HG03025 (cell line): ENCODE measurements around the gene SLC30A9.
A peak's percentile ranks its signal among the peaks of the same experiment; 100 is the strongest.

ENCODE experiments used
- ATAC-seq: cut with Tn5 transposase; IDR thresholded peaks from one replicate; pipeline ENCODE4 v1.9.1; 2021; ENCODE audit warnings: mild to moderate bottlenecking, moderate library complexity; ENCODE audit not compliant: unreplicated experiment, low FRiP score

SLC30A9 gene

DNA sequence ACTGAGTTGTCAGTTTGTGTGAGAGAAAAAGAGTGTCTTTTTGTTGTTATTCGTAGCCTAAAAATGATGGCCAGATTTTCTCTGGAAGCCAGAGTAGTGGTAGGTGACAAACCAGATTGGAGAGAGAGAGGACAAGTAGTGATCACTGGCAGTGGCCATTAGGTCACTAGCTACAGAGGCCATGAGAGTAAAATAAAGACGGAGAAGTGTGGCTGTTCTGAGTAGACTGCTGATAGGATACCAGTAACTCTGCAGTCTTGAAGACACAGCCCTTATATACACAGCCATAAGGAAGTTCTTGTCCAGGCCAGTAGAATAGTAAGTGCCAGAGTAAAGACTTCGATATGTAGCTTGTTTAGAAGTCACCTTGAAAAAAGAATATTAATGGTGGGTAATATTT lies 7.7 kb downstream of the SLC30A9 start:
- no peak for ATAC-seq

DNA sequence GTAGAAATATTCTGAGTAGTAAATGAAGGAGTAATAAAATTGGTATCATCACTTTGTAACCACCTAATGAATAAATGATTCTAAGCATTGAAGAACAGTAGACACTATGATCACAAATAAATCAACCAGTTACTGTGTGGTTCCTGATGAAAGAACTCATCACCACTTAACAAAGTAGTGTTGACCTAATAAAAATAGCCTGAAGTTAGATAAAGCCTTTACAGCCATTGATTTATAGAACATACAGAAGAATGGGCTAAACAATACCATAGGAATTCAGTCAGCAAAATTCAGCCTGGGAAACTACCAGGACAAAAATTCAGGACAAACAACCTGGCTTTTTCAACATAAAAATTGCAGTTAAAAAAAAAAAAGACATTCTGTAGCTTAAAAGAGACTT lies 9.0 kb downstream of the SLC30A9 start:
- ATAC-seq, result no peak

DNA sequence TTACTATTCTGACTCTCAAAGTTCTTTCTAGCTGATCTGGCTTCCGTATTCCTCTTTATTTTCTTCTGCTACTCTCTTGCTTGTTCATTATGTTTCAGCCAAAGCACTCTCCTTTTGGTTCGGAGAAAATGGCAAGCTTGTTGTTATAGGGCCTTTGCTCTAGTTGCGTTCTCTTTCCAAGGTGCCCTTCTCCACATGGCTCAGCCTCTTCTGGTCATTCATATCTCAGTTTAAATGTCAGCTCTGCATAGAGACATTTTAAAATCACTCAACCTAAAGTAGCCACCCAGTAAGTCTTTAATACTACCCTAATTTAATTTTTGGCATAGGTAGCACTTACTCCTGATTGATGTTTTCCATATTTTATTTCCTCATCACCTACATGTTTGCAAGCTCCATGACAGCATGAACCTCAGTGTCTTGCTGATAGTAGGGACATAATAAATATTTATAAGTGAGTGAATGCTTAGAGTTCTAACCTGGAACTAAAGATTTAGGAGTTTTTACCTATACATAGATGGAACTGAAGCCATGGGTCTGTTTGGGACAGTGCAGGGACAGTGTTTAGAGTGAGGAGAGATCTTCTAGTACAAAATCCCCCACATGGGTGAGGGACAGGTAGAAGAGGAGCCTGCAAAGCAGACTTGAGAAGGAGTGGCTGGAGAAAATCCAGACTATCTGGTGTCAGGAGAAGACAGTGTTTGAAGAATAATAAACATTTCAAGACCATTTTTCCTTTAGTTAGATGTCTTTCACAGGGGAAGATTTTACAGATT lies 17.9 kb downstream of the SLC30A9 start:
- ATAC-seq, result no peak

DNA sequence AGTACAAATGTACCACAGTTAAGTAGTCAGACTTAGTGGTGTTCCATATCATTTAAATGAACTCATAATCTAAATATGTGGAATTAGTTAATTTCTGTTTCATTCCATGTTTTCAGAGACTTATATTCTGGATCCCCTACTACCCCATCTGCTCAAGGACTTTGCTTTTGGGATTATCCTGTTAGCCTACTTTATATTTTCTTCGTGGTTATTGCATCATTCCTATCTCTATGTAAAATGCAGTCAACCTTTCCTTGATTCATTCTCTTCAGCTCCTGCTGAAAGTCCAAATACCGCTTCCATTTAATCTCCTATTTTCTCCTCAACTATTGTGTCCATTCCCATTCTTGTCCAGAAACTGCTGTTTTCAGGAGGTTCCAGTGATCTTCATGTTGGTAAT lies 25.1 kb downstream of the SLC30A9 start:
- ATAC-seq, result no peak

DNA sequence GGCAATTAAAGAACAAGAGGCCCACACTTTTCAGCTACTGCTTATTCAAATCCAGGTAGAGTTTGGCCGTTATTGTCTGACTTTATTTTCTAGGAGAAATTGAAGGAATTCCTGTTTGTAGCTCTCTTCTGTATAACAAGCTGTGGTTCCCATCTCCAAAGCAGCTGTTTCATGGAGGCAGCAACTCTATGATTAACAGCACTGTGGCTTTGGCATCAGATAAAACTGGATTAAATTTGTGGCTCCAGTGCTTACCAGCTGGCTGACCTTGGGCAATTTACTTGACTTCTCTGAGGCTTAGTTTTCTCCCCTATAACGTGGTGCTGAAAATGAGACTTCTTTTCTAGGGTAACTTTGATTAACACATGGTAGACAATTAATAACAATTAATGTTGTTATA lies 28.1 kb downstream of the SLC30A9 start:
- ATAC-seq, result no peak

DNA sequence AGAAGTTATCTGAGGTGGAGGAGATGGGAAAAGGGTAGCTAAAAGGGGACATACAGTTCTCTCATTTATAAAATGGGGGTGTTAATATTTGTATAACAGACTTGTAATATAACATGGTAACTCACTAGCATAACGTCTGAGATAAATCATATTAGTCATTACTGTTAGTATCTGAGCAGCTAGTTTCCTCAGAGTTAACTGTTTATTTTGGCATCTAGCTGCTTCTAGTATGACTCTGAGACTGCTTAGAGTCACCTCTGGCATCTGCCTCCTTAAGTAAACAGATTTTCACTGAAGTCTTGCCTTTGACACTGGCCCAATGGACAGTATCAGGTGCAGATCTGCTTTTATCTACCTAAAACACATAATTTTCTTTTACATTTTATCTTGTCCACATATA lies 58.1 kb downstream of the SLC30A9 start:
- ATAC-seq, result no peak

DNA sequence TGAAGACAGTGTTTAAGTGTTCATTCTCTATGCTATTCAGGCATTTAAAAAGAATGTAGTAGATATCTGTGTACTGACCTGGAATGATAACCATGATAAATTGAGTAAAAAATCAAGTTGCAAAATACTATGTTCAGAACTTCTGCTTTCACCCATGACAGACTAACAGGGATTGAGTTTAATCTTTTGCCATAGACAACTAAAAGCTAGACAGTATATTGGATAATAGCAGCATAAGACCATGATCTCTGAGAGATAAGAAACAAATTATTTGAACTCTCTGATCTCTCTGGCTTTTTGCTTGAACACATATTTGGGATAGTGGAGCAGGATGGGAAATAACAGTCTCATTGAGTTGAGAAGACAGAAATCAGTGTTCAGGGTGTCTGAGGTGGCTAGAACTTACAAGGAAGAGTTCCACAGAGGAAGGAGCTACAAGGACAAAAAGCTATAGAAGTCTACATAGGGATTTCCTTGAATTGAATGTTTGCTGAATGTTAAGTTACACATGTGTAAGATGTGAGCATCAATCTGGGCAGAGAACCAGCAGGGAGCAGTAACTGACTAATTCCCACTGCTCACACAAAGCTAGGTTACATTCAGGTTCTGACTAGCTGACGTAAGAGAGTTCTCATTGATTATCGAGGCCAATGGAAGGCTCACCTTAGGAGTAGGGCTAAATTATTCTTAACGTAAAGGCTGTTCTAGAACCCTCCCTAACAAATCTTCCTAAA lies 60.4 kb downstream of the SLC30A9 start:
- no peak for ATAC-seq

DNA sequence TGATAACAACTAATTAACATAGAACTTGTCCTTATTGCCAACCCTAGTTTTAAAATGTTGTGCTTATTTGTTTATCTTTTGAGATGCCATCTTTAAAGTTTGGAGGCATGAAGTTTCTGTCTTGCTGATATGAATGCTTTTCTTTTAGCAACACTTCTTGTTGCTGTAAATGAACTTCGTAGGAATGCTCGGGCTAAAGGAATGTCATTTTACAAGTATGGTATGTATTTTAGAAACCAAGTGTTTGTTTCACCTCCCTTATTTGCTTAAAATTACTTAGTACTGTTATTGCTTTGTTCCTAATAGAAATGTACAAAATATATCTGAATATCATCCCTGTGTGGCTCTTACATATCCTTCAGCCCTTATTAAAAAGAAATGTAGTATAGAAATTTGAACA lies 76.1 kb downstream of the SLC30A9 start:
- no peak for ATAC-seq

DNA sequence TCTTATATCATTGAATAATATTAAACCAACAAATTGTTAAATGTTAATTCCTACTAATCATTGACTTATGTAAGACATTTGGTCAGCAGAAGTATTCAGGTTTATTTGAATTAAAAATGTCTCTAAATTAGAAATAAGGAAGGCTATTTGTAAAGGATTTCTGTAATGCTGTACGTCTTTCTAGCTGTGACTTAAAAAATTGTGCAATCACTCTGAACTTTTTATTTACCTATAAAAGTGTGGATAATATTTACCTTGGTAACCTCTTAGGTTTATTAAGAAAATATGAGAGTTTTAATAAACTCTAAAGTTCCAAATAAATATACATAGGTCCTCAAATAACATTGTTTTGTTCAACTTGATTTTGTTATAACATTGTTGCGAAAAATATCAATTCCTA lies 76.9 kb downstream of the SLC30A9 start:
- no peak for ATAC-seq

DNA sequence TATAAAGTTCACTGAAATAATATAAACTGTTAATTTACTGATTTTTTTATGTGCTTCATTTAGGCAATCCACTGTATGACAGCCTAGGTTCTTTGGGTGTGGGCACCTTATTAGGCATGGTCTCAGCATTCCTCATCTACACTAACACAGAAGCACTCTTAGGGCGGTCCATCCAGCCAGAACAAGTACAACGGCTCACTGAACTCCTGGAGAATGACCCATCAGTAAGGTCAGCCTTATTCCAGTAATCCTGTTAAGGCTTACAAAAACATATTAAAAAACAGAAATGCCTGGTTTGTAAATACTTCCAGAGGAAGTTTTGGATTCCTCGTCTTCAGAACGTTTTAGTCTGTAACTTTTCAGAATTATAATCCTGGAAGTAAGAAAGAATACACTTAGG lies 80.1 kb downstream of the SLC30A9 start:
- ATAC-seq, result no peak

DNA sequence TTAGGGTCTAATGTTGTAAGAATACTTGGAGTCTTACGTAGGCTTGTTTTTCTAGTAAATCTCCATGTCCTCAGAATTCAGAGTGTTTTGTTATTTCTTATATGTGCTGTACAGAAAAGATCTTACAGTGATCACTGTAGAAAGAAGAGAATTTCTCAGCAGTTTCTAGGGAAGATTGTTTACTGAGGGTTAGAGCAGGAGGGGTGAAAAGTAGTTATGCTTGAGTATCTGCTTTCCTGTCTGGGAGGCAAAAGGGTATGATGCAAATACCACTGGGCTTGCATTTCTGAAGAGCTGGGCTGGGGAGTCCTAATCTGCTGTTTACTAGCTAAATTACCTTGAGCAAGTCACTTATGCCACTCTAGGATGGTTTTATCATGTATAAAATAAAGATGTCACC lies 84.0 kb downstream of the SLC30A9 start:
- ATAC-seq, result no peak

DNA sequence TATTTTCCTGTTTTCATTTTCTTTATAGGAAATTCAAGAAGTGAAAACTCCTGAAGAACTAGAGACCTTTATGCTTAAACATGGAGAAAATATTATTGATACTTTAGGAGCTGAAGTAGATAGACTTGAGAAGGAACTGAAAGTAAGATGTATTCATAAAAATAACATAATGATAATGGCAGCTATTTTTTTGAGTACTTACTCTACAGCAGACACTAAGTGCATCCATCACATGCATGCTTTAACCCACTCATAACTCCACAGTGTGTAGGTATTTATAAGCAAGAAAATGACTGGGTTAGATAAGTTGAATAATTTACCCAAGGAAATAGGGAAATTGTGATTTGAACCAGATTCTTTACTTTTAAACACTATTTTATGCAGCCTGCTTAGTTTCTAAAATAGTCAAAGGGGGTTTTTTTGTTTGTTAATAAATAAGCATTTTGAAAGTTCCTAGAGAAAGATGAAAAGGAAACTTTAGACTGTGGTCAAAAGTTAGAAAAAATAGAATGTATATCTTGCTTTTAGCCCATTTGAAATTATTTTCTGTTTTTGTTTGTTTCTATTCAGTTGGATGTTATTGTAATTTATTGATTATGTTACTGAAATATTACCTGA lies 88.0 kb downstream of the SLC30A9 start:
- ATAC-seq, result peak; percentile 91

DNA sequence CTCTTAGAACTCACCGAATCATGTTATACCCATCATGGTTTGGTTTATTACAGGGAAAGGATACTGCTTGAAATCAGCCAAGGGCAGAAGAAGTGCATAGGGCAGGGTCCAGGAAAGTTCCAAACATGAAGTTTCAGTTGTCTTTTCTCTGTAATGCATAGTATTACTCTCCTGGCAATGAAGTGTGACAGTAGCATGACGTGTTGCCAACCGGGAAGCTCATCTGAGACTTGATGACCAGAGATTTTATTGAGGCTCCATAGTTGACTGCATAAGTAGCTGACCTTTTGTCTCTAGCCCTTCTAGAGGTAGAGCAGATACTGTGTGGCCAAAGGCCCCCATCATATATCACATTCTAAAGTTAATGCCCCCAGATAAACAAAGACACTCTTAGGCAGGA lies 90.0 kb downstream of the SLC30A9 start:
- no peak for ATAC-seq

DNA sequence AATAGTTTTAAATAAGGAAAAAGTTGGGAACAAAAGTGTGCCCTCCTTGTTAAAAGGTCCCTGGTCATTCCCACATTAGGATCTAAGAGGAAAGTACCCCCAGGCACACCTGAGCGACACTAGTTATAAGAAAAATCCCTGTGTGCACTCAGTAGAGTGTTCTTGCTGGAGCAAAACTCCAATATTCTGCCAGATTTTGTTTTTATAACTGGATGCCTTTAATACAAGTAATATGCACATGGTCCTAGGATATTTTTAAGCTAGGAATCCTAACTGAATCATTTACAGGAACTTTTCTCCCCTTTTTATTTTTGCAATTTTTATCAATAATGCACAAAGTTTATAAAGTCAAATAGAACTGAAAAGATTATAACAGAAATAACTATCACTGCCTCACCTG lies 93.5 kb downstream of the SLC30A9 start:
- ATAC-seq, result no peak

DNA sequence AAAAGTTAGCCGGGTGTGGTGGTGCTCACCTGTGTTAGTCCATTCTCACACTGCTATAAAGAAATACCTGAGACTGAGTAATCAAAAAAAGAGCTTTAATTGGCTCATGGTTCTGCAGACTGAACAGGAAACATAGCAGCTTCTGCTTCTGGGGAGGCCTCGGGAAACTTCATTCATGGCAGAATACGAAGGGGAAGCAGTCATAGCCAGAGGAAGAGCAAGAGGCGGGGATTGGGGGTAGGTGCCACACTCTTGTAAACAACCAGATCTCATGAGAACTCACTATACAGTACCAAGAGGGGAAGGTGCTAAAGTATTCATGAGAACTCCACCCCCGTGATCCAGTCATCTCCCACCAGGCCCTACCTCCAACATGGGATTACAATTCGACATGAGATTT lies 98.1 kb downstream of the SLC30A9 start:
- no peak for ATAC-seq

DNA sequence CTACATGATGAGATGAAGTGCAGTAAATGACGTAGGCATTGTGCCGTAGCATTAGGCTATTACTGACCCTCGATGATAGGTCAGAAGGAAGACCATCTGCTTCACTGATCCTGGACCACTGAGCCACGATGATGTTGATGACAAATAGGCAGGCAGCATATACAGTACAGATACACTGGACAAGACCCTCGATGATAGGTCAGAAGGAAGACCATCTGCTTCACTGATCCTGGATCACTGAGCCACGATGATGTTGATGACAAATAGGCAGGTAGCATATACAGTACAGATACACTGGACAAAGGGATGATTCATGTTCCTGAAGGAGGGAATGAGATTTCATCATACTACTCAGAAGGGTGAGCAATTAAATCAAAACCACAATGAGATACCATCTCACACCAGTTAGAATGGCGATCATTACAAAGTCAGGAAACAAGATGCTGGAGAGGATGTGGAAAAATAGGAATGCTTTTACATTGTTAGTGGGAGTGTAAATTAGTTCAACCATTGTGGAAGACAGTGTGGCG lies 111.2 kb downstream of the SLC30A9 start:
- no peak for ATAC-seq

DNA sequence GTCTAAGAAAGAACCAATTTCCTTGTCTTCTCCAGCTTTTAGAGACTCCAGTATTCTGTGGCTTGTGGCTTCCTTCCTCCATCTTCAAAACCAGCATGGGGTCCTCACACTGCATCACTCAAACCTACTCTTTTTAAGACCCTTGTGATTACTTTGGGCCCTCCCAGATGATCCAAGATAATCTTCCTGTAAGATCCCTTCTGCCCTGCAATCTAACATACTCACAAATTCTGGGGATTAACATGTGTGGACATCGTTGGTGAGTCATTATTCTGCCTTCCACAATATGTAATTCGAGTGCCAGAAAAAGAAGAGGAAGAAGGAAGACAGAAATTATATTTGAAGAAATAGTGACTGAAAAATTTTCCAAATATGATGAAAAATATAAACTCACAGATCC lies 114.2 kb downstream of the SLC30A9 start:
- no peak for ATAC-seq

DNA sequence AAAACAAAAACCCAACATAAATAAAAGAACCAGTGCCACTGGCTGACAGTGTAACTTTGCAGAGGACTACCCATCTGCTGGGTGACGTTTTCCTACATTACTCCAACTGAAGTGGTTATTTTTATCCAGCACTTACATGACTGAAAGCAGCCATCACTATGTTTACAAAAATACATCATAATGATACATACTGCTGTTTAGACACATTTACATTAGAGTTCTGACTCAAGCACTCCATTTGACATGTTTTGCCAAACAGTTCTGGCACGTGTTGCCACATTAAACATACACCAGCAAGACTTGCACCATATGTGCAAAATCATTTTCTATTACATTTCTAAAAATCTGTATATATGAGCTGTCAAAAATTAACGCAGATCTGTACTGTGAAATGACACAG lies 122.5 kb downstream of the SLC30A9 start:
- ATAC-seq, result no peak

DNA sequence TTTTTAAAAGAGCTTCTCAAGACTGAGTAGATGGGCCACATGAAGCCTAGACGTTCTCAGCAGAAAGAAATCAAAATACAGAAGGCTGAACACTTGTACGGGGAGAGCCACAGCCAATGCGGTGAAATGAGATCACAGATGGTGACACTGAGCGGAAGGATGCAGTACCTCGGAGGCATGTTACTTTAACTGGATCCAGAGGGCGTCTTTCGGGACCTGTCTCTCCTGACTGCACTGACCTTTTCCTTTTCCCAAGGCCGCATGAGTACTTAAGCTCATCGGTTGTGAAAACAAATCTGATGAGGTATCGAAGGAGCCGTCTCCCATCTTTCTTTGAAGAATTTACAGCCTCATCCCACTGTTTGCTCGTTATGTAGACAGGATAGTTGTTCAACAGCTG lies 129.6 kb downstream of the SLC30A9 start:
- no peak for ATAC-seq

DNA sequence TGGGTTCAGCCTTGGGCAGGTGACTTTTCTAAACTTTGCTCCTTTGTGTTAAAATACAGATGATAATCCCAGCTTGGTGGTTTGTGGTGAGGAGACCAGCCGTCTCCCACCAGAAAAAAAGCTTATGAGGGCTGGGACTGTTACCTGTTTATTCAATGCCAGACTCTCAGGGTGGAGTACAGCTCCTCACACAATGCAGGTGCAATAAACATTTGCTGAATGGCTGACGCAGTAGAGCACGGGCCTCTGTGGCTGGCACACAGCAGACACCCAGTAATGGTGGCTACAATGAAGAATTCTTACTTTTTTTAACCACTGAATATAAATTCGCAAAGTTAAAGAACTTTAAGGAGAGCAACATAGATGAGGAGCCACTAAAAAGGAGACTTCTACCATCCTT lies 131.9 kb downstream of the SLC30A9 start:
- no peak for ATAC-seq

DNA sequence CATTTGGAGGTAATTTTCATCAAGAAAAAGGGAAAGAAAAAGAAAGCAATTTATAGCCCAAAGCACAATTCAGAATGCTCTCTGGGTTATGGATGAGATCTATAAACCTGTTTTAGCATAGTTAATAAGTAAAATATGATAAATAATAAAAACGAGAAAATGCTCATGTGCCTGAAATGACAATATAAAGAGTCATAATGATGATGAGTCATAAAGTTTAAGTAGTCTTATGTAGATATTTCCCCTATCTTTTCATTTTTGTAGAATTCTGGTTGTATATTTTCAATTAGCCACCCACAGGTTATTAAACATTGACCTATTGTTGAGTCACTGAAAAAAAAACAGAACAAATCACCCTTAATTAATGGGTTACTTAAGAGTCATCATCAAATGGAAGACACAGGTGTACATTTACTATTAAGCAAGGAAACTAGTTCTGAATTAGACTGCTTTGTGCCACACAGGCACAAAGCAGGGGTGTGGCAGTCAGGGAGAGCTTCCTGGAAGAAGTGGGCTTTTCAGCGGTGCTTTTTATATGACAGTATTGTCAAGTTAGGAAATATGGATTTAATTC lies 132.8 kb downstream of the SLC30A9 start:
- ATAC-seq, result no peak
